GM23338 (cell line): Measurements from ENCODE around the gene EPX. TPM values are rescaled to one million over a fixed set of nuclear protein-coding genes. Genes with fewer than 3 reads are reported as not detected.

Source experiments
- ATAC-seq: fragments of 200-7000 bp; cut with Tn5 transposase; 3 replicates; pipeline ENCODE4 v1.9.1; 2020
- DNase-seq: peaks from one replicate; pipeline ENCODE4 v3.0.0-alpha.2; 2015; ENCODE audit warnings: low spot score
- H2AFZ ChIP-seq: fragments of 200-600 bp; sonication (generic); 2 replicates; pipeline ENCODE4 v1.8.0; 2016; ENCODE audit warnings: antibody characterized with exemption, mild to moderate bottlenecking, moderate library complexity
- H3F3A ChIP-seq: fragments of 200-600 bp; sonication (generic); replicated peaks from 2 replicates; pipeline ENCODE4 v1.8.0; 2017; ENCODE audit warnings: antibody characterized with exemption, mixed run types, low read depth
- H3K27ac ChIP-seq: fragments of 200-600 bp; sonication (generic); 2 replicates; pipeline ENCODE4 v1.6.1; 2016; ENCODE audit warnings: low read depth
- H3K27me3 ChIP-seq: fragments of 200-600 bp; sonication (generic); 2 replicates; pipeline ENCODE4 v1.8.0; 2016; ENCODE audit warnings: mild to moderate bottlenecking, mixed run types, moderate library complexity; ENCODE audit not compliant: insufficient read depth
- H3K36me3 ChIP-seq: fragments of 200-600 bp; sonication (generic); 2 replicates; pipeline ENCODE4 v1.8.0; 2016; ENCODE audit warnings: mild to moderate bottlenecking; ENCODE audit not compliant: insufficient read depth
- H3K4me1 ChIP-seq: fragments of 200-600 bp; sonication (generic); 2 replicates; pipeline ENCODE4 v1.8.0; 2016; ENCODE audit warnings: mild to moderate bottlenecking, moderate library complexity; ENCODE audit not compliant: insufficient read depth
- H3K4me2 ChIP-seq: fragments of 200-600 bp; sonication (generic); 2 replicates; pipeline ENCODE4 v1.7.1; 2017; ENCODE audit warnings: mixed run types
- H3K4me3 ChIP-seq: fragments of 200-600 bp; sonication (generic); 2 replicates; pipeline ENCODE4 v1.6.1; 2016; ENCODE audit warnings: mixed run types
- H3K79me2 ChIP-seq: fragments of 200-600 bp; sonication (generic); replicated peaks from 2 replicates; pipeline ENCODE4 v1.8.0; 2017; ENCODE audit warnings: mild to moderate bottlenecking; ENCODE audit not compliant: insufficient read depth
- H3K9me2 ChIP-seq: fragments of 200-600 bp; sonication (generic); 2 replicates; pipeline ENCODE4 v1.8.0; 2017; ENCODE audit not compliant: insufficient read depth
- H4K20me1 ChIP-seq: fragments of 200-600 bp; sonication (generic); replicated peaks from 2 replicates; pipeline ENCODE4 v1.8.0; 2017; ENCODE audit warnings: mild to moderate bottlenecking; ENCODE audit not compliant: insufficient read depth
- H3K27ac Mint-ChIP-seq: 2 replicates; pipeline ENCODE4 v1.8.0; 2020; ENCODE audit warnings: inconsistent platforms, mild to moderate bottlenecking, moderate library complexity, mixed read lengths
- H3K27me3 Mint-ChIP-seq: 3 replicates; pipeline ENCODE4 v1.8.0; 2022; ENCODE audit warnings: low read depth, mild to moderate bottlenecking, moderate library complexity, mixed read lengths, inconsistent platforms; ENCODE audit not compliant: insufficient read depth, poor library complexity
- H3K36me3 Mint-ChIP-seq: 3 replicates; pipeline ENCODE4 v1.8.0; 2021; ENCODE audit warnings: low read depth, mild to moderate bottlenecking, inconsistent platforms, moderate library complexity, mixed read lengths
- H3K4me1 Mint-ChIP-seq: 3 replicates; pipeline ENCODE4 v1.8.0; 2020; ENCODE audit warnings: mild to moderate bottlenecking, inconsistent platforms, mixed read lengths
- H3K4me3 Mint-ChIP-seq: 3 replicates; pipeline ENCODE4 v1.8.0; 2021; ENCODE audit warnings: moderate library complexity, mild to moderate bottlenecking, inconsistent platforms, mixed read lengths
- H3K9me3 Mint-ChIP-seq: 3 replicates; pipeline ENCODE4 v1.8.0; 2020; ENCODE audit warnings: moderate library complexity, mild to moderate bottlenecking, inconsistent platforms, mixed read lengths
- CREB1 ChIP-seq: fragments of 250-450 bp; sonication (Bioruptor Pico); IDR thresholded peaks from 2 replicates; pipeline ENCODE4 v1.5.0; 2020; ENCODE audit warnings: low read depth, mild to moderate bottlenecking, moderate library complexity
- ETS1 ChIP-seq: IDR thresholded peaks from 2 replicates; pipeline ENCODE4 v1.6.1; 2016; ENCODE audit warnings: antibody characterized with exemption
- EZH2 ChIP-seq: fragments of 200-600 bp; sonication (generic); IDR thresholded peaks from one replicate; pipeline ENCODE4 v1.8.0; 2017; ENCODE audit warnings: antibody characterized with exemption, mild to moderate bottlenecking, low read depth; ENCODE audit not compliant: unreplicated experiment
- EZH2phosphoT487 ChIP-seq: fragments of 200-600 bp; sonication (generic); IDR thresholded peaks from one replicate; pipeline ENCODE4 v1.8.1; 2018; ENCODE audit warnings: antibody characterized with exemption; ENCODE audit not compliant: unreplicated experiment
- POLR2AphosphoS5 ChIP-seq: IDR thresholded peaks from 2 replicates; pipeline ENCODE4 v1.6.1; 2016; ENCODE audit warnings: antibody characterized with exemption, low read depth
- REST ChIP-seq: IDR thresholded peaks from one replicate; pipeline ENCODE4 v1.6.1; 2018; ENCODE audit warnings: antibody characterized with exemption; ENCODE audit not compliant: unreplicated experiment
- ZNF114 ChIP-seq: fragments of 250-450 bp; sonication (Bioruptor Pico); IDR thresholded peaks from 2 replicates; pipeline ENCODE4 v1.5.0; 2020; ENCODE audit warnings: mild to moderate bottlenecking, moderate library complexity
- polyA plus RNA-seq: library from polyadenylated mRNA; unstranded; fragments of >200 nt; fragmentation: Nextera tagmentation; extraction: Ambion mirVana; gene quantifications from 2 replicates; pipeline ENCODE4 v1.2.1, GENCODE V29; 2016
- total RNA-seq: library from RNA; depleted of rRNA; stranded (reverse); fragments of >200 nt; shearing (Covaris generic); gene quantifications from 2 replicates; pipeline ENCODE4 v1.2.3, GENCODE V29; 2014
- TF ChIP-seq, protein P1 (sequence below), 2 experiments: fragments of 200-600 bp in 1 of 2; sonication (generic) in 1 of 2; conservative IDR thresholded peaks; 2 replicates each; pipeline versions ENCODE4 v1.5.1 to v1.6.1; 2016 to 2017; ENCODE audit warnings: antibody characterized with exemption in 2 of 2, low read depth in 2 of 2, mild to moderate bottlenecking in 2 of 2, moderate library complexity in 1 of 2

The EPX gene
- total and polyA plus RNA-seq, 2 experiments from 2014 or later: 0.10 TPM; not detected in 1

- Histone ChIP-seq H3K79me2 (no peaks in the 10 kb centered on the region), H2AFZ (no peak overlapping the region), H4K20me1 (no peaks in the 10 kb centered on the region), H3K27me3 (peaks cover 44% of the 10 kb centered on the region), H3K27ac (no peak overlapping the region), H3K4me3 (no peak overlapping the region), H3K4me2 (no peak overlapping the region), H3K4me1 (peaks cover 10% of the 10 kb centered on the region; the same call in 1 of the 2 replicates), H3F3A (no peaks in the 10 kb centered on the region), H3K9me2 (0 out of 2 replicates have a peak, but pooled peaks cover 4% of the 10 kb centered on the region), H3K36me3 (no peaks in the 10 kb centered on the region)
- DNase-seq (no peak), ATAC-seq (no peak)
- TF ChIP-seq EZH2 (no peak), REST (no peak), POLR2AphosphoS5 (no peak)
- TF ChIP-seq, protein P1, sequence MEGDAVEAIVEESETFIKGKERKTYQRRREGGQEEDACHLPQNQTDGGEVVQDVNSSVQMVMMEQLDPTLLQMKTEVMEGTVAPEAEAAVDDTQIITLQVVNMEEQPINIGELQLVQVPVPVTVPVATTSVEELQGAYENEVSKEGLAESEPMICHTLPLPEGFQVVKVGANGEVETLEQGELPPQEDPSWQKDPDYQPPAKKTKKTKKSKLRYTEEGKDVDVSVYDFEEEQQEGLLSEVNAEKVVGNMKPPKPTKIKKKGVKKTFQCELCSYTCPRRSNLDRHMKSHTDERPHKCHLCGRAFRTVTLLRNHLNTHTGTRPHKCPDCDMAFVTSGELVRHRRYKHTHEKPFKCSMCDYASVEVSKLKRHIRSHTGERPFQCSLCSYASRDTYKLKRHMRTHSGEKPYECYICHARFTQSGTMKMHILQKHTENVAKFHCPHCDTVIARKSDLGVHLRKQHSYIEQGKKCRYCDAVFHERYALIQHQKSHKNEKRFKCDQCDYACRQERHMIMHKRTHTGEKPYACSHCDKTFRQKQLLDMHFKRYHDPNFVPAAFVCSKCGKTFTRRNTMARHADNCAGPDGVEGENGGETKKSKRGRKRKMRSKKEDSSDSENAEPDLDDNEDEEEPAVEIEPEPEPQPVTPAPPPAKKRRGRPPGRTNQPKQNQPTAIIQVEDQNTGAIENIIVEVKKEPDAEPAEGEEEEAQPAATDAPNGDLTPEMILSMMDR (conservative IDR thresholded peaks at IDR 0.05; ENCODE audit: low read depth in 2 of 2): no peak
- Mint-ChIP-seq H3K4me3 (no peak overlapping the region), H3K27ac (no peak overlapping the region), H3K4me1 (peaks cover 23% of the 10 kb centered on the region), H3K27me3 (peaks cover 51% of the 10 kb centered on the region), H3K36me3 (peaks cover 8% of the 10 kb centered on the region), H3K9me3 (peaks cover 11% of the 10 kb centered on the region)
Observed at GRCh38 chr17:58245428-58246103, 53.0 kb downstream of the EPX start.

- H3K27me3 ChIP-seq: peaks cover 50% of the 10 kb centered on the region
- H3K9me3 Mint-ChIP-seq: peaks cover 12% of the 10 kb centered on the region
- no peak overlapping the region for H3K27ac ChIP-seq
- ATAC-seq (no peak), DNase-seq (no peak)
- no peak overlapping the region for H3K4me2 ChIP-seq
- H3K4me3 ChIP-seq: no peak overlapping the region
- peaks cover 8% of the 10 kb centered on the region for H3K36me3 Mint-ChIP-seq
- no peak overlapping the region for H2AFZ ChIP-seq
- H3K79me2 ChIP-seq: no peaks in the 10 kb centered on the region
- H3K27ac Mint-ChIP-seq: no peak overlapping the region
- no peaks in the 10 kb centered on the region for H3K36me3 ChIP-seq
- H3K9me2 ChIP-seq: 0 out of 2 replicates have a peak, but pooled peaks cover 4% of the 10 kb centered on the region
- H3K27me3 Mint-ChIP-seq: peaks cover 57% of the 10 kb centered on the region
- no peaks in the 10 kb centered on the region for H4K20me1 ChIP-seq
- no peak overlapping the region for H3K4me3 Mint-ChIP-seq
- H3K4me1 ChIP-seq: peaks cover 10% of the 10 kb centered on the region; the same call in 1 of the 2 replicates
- no peaks in the 10 kb centered on the region for H3F3A ChIP-seq
- peaks cover 23% of the 10 kb centered on the region for H3K4me1 Mint-ChIP-seq
- no peak for TF ChIP-seq EZH2phosphoT487
- TF ChIP-seq REST: no peak
- no peak for TF ChIP-seq ETS1
- TF ChIP-seq EZH2: no peak
- no peak for TF ChIP-seq CREB1
- TF ChIP-seq ZNF114 (CRISPR knock-in tag): no peak
Observed at GRCh38 chr17:58246104-58246740, 53.7 kb downstream of the EPX start.
